LNCAP (cell line): ENCODE measurements around the gene YY1.

Experiments used
- CTCF ChIP-seq: fragments of 450-650 bp; IDR thresholded peaks from 2 replicates; pipeline ENCODE4 v1.5.1; 2017; ENCODE audit warnings: mild to moderate bottlenecking

The YY1 gene

GRCh38 chr14:100238419-100239210 lies at the start of gene YY1:
TSS of gene YY1 (plus strand) at chr14:100239144. CDS start at chr14:100239245, 101 bp downstream.
- TF ChIP-seq CTCF = no peak

GRCh38 chr14:100190126-100190525 lies 48.8 kb upstream of the YY1 start:
- no peak for TF ChIP-seq CTCF

GRCh38 chr14:100191584-100192249 lies 47.2 kb upstream of the YY1 start:
- TF ChIP-seq CTCF = no peak

GRCh38 chr14:100192250-100192671 lies 46.7 kb upstream of the YY1 start:
- TF ChIP-seq CTCF = no peak

- TF ChIP-seq CTCF = peak; percentile 81
These were observed 46.1 kb upstream of the YY1 start for GRCh38 chr14:100192672-100193416.

GRCh38 chr14:100193417-100194357 lies 45.3 kb upstream of the YY1 start:
- no peak for TF ChIP-seq CTCF
